Measurements from ENCODE around the gene SH3RF3.

The SH3RF3 gene

GRCh38 chr2:109435066-109435690 is 306.2 kb downstream of the SH3RF3 start:
- no peak for DNase-seq (ENCODE audit: low read depth, low spot score)
- H3K27ac ChIP-seq (ENCODE audit: low read length), result no peak overlapping the region
- no peaks in the 10 kb centered on the region for H3K36me3 ChIP-seq (ENCODE audit: control insufficient read depth, insufficient read depth, low read length)
- H3K4me1 ChIP-seq (ENCODE audit: control insufficient read depth, insufficient read depth, low read length), result no peaks in the 10 kb centered on the region
- H3K9me3 ChIP-seq (ENCODE audit: control insufficient read depth, insufficient read depth, low read length), result no peaks in the 10 kb centered on the region
- H3K27me3 ChIP-seq (ENCODE audit: control insufficient read depth, insufficient read depth, low read length), result no peaks in the 10 kb centered on the region
- no CpG with 5 or more reads among the region's 11 CpGs for WGBS (ENCODE audit: insufficient coverage, insufficient read length)
- H3K4me3 ChIP-seq (ENCODE audit: low read length), result no peak overlapping the region

GRCh38 chr2:109435901-109436598 is 307.0 kb downstream of the SH3RF3 start:
- no peaks in the 10 kb centered on the region for H3K36me3 ChIP-seq (ENCODE audit: control insufficient read depth, insufficient read depth, low read length)
- no peaks in the 10 kb centered on the region for H3K27me3 ChIP-seq (ENCODE audit: control insufficient read depth, insufficient read depth, low read length)
- no peaks in the 10 kb centered on the region for H3K9me3 ChIP-seq (ENCODE audit: control insufficient read depth, insufficient read depth, low read length)
- no CpG with 5 or more reads among the region's 13 CpGs for WGBS (ENCODE audit: insufficient coverage, insufficient read length)
- no peak overlapping the region for H3K27ac ChIP-seq (ENCODE audit: low read length)
- no peak for DNase-seq (ENCODE audit: low read depth, low spot score)
- H3K4me3 ChIP-seq (ENCODE audit: low read length), result no peak overlapping the region
- H3K4me1 ChIP-seq (ENCODE audit: control insufficient read depth, insufficient read depth, low read length), result no peaks in the 10 kb centered on the region

DNA sequence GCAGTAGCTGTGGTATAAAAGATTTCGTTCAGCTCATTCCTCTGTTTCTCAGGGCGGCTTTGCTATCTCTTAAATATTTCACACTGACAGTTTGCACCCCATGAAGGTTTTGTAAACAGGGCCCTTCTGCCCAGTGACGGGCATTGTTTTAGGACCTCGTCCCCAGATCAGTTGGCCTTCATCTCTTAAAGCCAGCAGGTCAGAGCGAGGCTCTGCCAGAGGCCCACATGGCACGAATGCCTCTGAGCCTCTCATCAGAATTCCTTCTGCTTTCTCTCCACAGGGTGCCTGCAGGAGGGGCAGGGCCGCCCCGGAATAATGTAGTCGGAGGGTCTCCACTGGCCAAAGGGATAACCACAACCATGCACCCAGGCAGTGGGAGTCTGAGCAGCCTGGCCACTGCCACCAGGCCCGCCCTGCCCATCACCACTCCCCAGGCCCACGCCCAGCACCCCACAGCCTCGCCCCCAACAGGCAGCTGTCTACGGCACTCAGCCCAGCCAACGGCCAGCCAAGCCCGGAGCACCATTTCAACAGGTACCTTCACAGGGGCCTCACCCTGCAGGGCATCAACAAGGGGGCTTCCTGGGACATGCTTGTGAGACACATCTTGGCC is 307.7 kb downstream of the SH3RF3 start:
- Histone ChIP-seq H3K4me3 (ENCODE audit: low read length) (no peak overlapping the region), H3K36me3 (ENCODE audit: control insufficient read depth, insufficient read depth, low read length) (no peaks in the 10 kb centered on the region), H3K27me3 (ENCODE audit: control insufficient read depth, insufficient read depth, low read length) (no peaks in the 10 kb centered on the region), H3K27ac (ENCODE audit: low read length) (no peak overlapping the region), H3K4me1 (ENCODE audit: control insufficient read depth, insufficient read depth, low read length) (no peaks in the 10 kb centered on the region), H3K9me3 (ENCODE audit: control insufficient read depth, insufficient read depth, low read length) (no peaks in the 10 kb centered on the region)
- DNase-seq (ENCODE audit: low read depth, low spot score), result no peak
- WGBS (ENCODE audit: insufficient coverage, insufficient read length), result no CpG with 5 or more reads among the region's 15 CpGs

DNA sequence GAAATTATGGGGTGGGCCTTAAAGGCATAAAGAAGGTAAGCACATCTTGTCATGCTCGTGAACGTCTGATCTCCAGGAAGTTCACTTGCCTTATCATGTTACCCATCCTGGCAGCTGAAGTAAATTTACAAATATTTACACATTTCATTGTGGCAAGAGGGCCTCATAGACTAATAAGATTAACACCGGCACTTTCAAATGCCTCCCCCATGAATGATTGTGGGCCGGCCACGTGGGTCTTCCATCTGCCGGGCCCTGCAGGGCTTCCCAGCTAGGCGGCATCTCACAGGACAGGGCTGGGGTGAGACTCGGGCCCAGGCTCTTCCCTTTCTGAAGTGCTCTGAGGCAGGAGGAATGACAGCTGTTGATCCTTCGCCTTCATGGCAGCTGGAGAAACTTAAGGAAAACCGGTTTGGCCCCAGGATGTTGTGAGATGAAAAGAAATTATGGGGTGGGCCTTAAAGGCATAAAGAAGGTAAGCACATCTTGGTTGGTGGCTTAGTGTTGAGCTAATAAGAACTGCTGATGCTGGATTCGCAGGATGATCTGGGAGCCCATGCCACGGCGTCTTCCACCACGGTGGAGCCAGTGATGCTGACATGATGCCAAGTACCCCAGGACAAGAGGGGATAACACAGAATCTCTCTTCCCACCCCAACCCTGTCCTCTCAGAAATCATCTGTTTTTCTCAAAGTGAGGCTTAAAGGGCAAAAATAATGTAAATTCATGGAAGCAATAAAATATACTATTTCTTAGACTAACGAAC is 308.5 kb downstream of the SH3RF3 start:
- Histone ChIP-seq H3K4me3 (ENCODE audit: low read length) (no peak overlapping the region), H3K4me1 (ENCODE audit: control insufficient read depth, insufficient read depth, low read length) (no peaks in the 10 kb centered on the region), H3K27ac (ENCODE audit: low read length) (no peak overlapping the region), H3K27me3 (ENCODE audit: control insufficient read depth, insufficient read depth, low read length) (no peaks in the 10 kb centered on the region), H3K9me3 (ENCODE audit: control insufficient read depth, insufficient read depth, low read length) (no peaks in the 10 kb centered on the region), H3K36me3 (ENCODE audit: control insufficient read depth, insufficient read depth, low read length) (no peaks in the 10 kb centered on the region)
- no CpG with 5 or more reads among the region's 15 CpGs for WGBS (ENCODE audit: insufficient coverage, insufficient read length)
- DNase-seq (ENCODE audit: low read depth, low spot score), result no peak

DNA sequence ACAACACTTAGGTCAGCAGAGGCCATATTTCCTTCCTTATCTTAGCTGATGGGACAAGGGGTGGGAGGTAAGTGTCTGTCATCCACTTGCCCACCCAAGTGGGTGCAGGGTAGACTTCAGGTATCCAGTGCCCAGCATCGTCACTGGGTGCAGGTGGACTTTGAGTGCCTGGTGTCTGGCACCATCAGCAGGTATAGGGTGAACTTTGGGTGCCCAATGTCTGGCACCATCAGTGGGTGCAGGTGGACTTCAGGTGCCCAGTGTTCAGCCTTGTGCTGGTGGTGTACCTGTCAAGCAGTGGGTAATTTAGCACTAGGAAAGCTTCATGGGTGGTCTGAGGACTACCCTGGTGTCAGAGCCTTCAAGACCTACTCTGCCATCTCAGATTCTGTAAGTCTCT is 309.1 kb downstream of the SH3RF3 start:
- Histone ChIP-seq H3K36me3 (ENCODE audit: control insufficient read depth, insufficient read depth, low read length) (no peaks in the 10 kb centered on the region), H3K27me3 (ENCODE audit: control insufficient read depth, insufficient read depth, low read length) (no peaks in the 10 kb centered on the region), H3K27ac (ENCODE audit: low read length) (no peak overlapping the region), H3K4me1 (ENCODE audit: control insufficient read depth, insufficient read depth, low read length) (no peaks in the 10 kb centered on the region), H3K9me3 (ENCODE audit: control insufficient read depth, insufficient read depth, low read length) (no peaks in the 10 kb centered on the region; the same call in 1 of the 2 replicates), H3K4me3 (ENCODE audit: low read length) (no peak overlapping the region)
- no CpG with 5 or more reads among the region's 1 CpG for WGBS (ENCODE audit: insufficient coverage, insufficient read length)
- DNase-seq (ENCODE audit: low read depth, low spot score), result no peak

DNA sequence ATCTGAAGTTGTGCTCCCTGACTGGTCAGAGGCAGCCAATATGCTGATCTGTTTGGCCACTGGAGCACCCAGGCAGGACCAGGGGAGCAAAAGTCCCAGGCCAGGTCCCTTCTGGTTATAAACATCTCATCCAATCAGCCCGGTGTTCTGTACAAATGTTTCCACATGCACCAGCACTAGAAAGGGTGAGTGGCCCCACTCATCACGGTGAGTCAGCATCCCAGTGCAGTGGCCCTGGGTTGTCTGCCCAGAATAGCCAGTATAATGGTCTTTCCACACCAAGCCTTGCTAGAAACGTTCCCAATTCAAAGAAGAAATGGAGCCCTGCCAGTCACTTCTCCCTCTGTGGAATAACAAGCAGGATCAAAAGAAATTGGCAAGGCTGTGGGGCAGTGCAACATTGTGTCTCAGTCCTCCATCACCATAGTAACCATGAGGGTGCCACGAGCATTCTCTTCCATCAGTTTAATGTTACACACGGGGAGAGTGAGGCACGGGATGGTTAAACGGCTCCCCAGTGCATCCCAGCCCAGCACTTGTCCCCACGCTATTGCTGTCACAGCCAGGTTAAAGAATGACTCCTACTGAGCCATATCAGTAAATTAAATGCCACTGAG is 309.9 kb downstream of the SH3RF3 start:
- DNase-seq (ENCODE audit: low read depth, low spot score), result no peak
- no peaks in the 10 kb centered on the region for H3K36me3 ChIP-seq (ENCODE audit: control insufficient read depth, insufficient read depth, low read length)
- WGBS (ENCODE audit: insufficient coverage, insufficient read length), result no CpG with 5 or more reads among the region's 8 CpGs
- H3K9me3 ChIP-seq (ENCODE audit: control insufficient read depth, insufficient read depth, low read length), result no peaks in the 10 kb centered on the region; the same call in 1 of the 2 replicates
- H3K27ac ChIP-seq (ENCODE audit: low read length), result no peak overlapping the region
- no peaks in the 10 kb centered on the region for H3K27me3 ChIP-seq (ENCODE audit: control insufficient read depth, insufficient read depth, low read length)
- no peak overlapping the region for H3K4me3 ChIP-seq (ENCODE audit: low read length)
- no peaks in the 10 kb centered on the region for H3K4me1 ChIP-seq (ENCODE audit: control insufficient read depth, insufficient read depth, low read length)

DNA sequence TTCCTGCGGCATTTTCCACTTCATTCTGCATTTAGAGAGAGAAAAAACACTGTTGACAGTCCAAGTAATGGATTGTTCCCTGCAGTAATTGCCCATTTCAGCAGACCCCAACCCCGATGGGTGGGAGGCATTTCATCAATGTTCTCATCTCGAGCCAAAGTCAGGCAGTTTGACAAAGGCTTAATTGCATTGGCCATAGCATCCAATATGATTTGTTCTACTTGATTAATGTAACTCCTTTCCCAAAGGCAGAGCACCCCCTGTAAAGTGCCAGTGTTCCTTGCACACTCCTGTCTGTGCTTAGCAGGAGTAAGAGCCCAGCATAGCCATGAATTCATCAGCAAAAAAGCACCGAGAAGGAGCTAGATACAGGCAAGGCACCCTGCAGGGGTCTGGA is 310.4 kb downstream of the SH3RF3 start:
- Histone ChIP-seq H3K36me3 (ENCODE audit: control insufficient read depth, insufficient read depth, low read length) (no peaks in the 10 kb centered on the region), H3K27me3 (ENCODE audit: control insufficient read depth, insufficient read depth, low read length) (no peaks in the 10 kb centered on the region), H3K4me3 (ENCODE audit: low read length) (no peak overlapping the region), H3K9me3 (ENCODE audit: control insufficient read depth, insufficient read depth, low read length) (no peaks in the 10 kb centered on the region; the same call in 1 of the 2 replicates), H3K27ac (ENCODE audit: low read length) (no peak overlapping the region), H3K4me1 (ENCODE audit: control insufficient read depth, insufficient read depth, low read length) (no peaks in the 10 kb centered on the region)
- no CpG with 5 or more reads among the region's 4 CpGs for WGBS (ENCODE audit: insufficient coverage, insufficient read length)
- DNase-seq (ENCODE audit: low read depth, low spot score), result no peak

GRCh38 chr2:109439986-109440385 is 311.0 kb downstream of the SH3RF3 start:
- H3K4me3 ChIP-seq (ENCODE audit: low read length), result no peak overlapping the region
- H3K27ac ChIP-seq (ENCODE audit: low read length), result no peak overlapping the region
- H3K27me3 ChIP-seq (ENCODE audit: control insufficient read depth, insufficient read depth, low read length), result no peaks in the 10 kb centered on the region
- H3K36me3 ChIP-seq (ENCODE audit: control insufficient read depth, insufficient read depth, low read length), result no peaks in the 10 kb centered on the region
- no peaks in the 10 kb centered on the region; the same call in 1 of the 2 replicates for H3K9me3 ChIP-seq (ENCODE audit: control insufficient read depth, insufficient read depth, low read length)
- H3K4me1 ChIP-seq (ENCODE audit: control insufficient read depth, insufficient read depth, low read length), result no peaks in the 10 kb centered on the region
- DNase-seq (ENCODE audit: low read depth, low spot score), result no peak
- no CpG with 5 or more reads among the region's 7 CpGs for WGBS (ENCODE audit: insufficient coverage, insufficient read length)

DNA sequence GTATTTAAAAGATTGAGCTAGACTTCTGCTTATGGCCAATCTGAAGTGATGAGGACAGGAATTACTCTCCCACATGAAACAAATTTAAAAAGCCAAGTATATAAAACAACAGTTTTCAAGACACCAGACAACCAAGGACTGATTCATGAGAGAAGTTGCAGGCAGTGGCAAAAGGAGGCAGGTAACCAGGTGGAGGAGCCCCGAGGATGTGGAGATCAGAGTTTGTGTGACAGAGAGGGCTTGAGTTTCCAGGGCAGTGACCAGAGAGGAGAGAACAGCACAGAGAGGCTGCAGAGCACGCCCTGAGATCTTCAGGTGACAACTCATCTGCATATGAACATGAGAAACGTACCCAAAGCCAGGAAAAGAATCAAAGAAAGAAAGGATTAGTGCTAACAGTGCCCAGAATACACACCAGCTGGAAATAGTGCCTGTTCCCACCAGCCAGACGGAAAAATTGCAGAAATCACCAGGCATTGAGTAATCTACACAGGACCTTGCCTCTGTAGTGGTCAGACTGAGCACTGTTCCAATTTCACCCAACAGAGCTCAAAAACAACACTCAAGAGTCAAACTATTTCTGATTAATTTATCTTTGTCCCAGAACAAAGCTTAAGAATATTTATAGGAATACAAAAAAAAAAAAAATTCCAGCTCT is 311.6 kb downstream of the SH3RF3 start:
- DNase-seq (ENCODE audit: low read depth, low spot score), result no peak
- Histone ChIP-seq H3K9me3 (ENCODE audit: control insufficient read depth, insufficient read depth, low read length) (no peaks in the 10 kb centered on the region; the same call in 1 of the 2 replicates), H3K4me3 (ENCODE audit: low read length) (no peak overlapping the region), H3K27me3 (ENCODE audit: control insufficient read depth, insufficient read depth, low read length) (no peaks in the 10 kb centered on the region), H3K27ac (ENCODE audit: low read length) (no peak overlapping the region), H3K4me1 (ENCODE audit: control insufficient read depth, insufficient read depth, low read length) (no peaks in the 10 kb centered on the region), H3K36me3 (ENCODE audit: control insufficient read depth, insufficient read depth, low read length) (no peaks in the 10 kb centered on the region)
- WGBS (ENCODE audit: insufficient coverage, insufficient read length), result no CpG with 5 or more reads among the region's 4 CpGs

Data from iPS DF 6.9 (cell line).